CD4-positive, CD25-positive, alpha-beta regulatory T cell (primary cell): ENCODE measurements around the gene KRTAP10-2. TPM values are rescaled to one million over a fixed set of nuclear protein-coding genes. Genes with fewer than 3 reads are reported as not detected.

Experiments
- ATAC-seq, 2 donors: fragments of 150-1000 bp; cut with Tn5 transposase; one replicate each; pipeline ENCODE4 v1.10.0; 2021; ENCODE audit warnings: low read depth in 2 of 2, moderate number of reproducible peaks in 2 of 2, moderate library complexity in 1 of 2
- DNase-seq, 3 donors: peaks; one replicate each; pipeline versions ENCODE4 v3.0.0 to v3.0.0-alpha.2; 2012 to 2022; ENCODE audit warnings: mixed read lengths in 1 of 3
- H3K27ac ChIP-seq: one replicate; pipeline ENCODE4 v1.7.0; 2013; ENCODE audit warnings: mild to moderate bottlenecking, low read length; ENCODE audit not compliant: insufficient read depth, poor library complexity, severe bottlenecking
- H3K27me3 ChIP-seq: one replicate; pipeline ENCODE4 v1.7.0; 2013; ENCODE audit warnings: low read length; ENCODE audit not compliant: control insufficient read depth, insufficient read depth
- H3K36me3 ChIP-seq: one replicate; pipeline ENCODE4 v1.7.0; 2013; ENCODE audit warnings: mild to moderate bottlenecking, low read length, moderate library complexity; ENCODE audit not compliant: control insufficient read depth, insufficient read depth
- H3K4me1 ChIP-seq: 2 replicates; pipeline ENCODE4 v1.7.0; 2013; ENCODE audit warnings: mild to moderate bottlenecking, low read length; ENCODE audit not compliant: insufficient read depth, control insufficient read depth, poor library complexity, severe bottlenecking
- H3K4me3 ChIP-seq: one replicate; pipeline ENCODE4 v1.7.0; 2013; ENCODE audit warnings: low read depth, mild to moderate bottlenecking, low read length, moderate library complexity
- H3K9me3 ChIP-seq, 2 experiments: 1 replicate in 1 of 2; 2 replicates in 1 of 2; pipeline ENCODE4 v1.7.0; 2013; ENCODE audit warnings: low read length in 2 of 2, mild to moderate bottlenecking in 1 of 2, moderate library complexity in 1 of 2; ENCODE audit not compliant: control insufficient read depth in 2 of 2
- H3K27ac Mint-ChIP-seq, 3 donors: one replicate each; pipeline ENCODE4 v1.8.0; 2020 to 2022; ENCODE audit warnings: mild to moderate bottlenecking in 3 of 3, mixed read lengths in 3 of 3, moderate library complexity in 2 of 3
- H3K27me3 Mint-ChIP-seq: one replicate; pipeline ENCODE4 v1.8.0; 2022; ENCODE audit warnings: mild to moderate bottlenecking, mixed read lengths
- H3K36me3 Mint-ChIP-seq: one replicate; pipeline ENCODE4 v1.8.0; 2020; ENCODE audit warnings: mixed read lengths
- H3K4me1 Mint-ChIP-seq, 4 donors: one replicate each; pipeline ENCODE4 v1.8.0; 2020 to 2022; ENCODE audit warnings: mixed read lengths in 4 of 4, mild to moderate bottlenecking in 1 of 4
- H3K4me3 Mint-ChIP-seq, 4 donors: one replicate each; pipeline ENCODE4 v1.8.0; 2020 to 2022; ENCODE audit warnings: mild to moderate bottlenecking in 4 of 4, mixed read lengths in 4 of 4, moderate library complexity in 3 of 4
- H3K9me3 Mint-ChIP-seq, 7 donors: one replicate each; pipeline ENCODE4 v1.8.0; 2020 to 2022; ENCODE audit warnings: mixed read lengths in 7 of 7, mild to moderate bottlenecking in 3 of 7, moderate library complexity in 2 of 7
- polyA plus RNA-seq, 4 donors: library from polyadenylated mRNA; unstranded; fragments of 300-500 nt; fragmentation: Illumina TruSeq; gene quantifications; one replicate each; pipeline ENCODE4 v1.2.3, GENCODE V29; 2021
- total RNA-seq: library from RNA; stranded (reverse); gene quantifications from one replicate; pipeline ENCODE4 v1.2.3, GENCODE V29; 2022

Gene KRTAP10-2
- total and polyA plus RNA-seq, 5 donors from 2014 or later: not detected

DNA sequence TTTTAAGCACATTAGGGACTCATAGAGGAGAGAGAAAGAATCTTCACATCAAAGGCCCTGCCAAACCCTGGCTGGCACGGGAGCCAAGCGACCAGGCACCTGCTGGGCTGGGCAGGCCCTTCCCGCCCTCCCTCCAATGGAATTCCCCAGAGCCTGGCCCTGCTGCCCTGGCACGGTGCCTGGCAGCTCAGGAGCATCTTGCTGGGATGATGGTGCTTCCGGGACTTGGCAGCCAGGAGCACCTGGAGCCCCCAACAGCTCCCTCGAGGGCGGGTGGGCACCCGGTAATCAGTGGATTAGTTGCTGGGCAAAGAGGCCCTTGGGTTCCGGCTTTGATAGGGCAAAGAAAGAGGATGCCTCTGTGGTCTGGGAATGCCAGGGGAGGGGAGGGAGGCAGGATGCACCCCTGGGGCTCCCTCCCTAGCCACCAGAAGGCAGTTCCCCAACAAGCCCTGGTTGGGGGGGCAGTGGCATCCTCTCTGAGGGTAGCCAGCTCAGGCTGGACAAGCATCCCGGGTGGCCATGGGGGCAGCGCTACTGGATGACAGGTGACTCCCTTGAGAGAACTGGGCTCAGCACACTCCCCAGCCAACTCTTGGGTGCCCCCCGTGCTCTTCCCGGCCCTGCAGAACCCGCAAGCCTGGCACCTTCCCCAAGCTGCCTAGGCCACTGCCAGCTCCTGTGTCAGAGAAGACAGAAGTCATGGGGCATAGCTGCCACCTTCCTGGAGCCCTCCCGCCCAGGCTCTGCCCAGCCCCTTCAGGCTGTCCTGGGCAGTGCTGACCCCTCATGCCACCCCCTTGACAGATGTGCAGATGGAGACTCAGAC is 37.7 kb downstream of the KRTAP10-2 start:
- no peak for DNase-seq

DNA sequence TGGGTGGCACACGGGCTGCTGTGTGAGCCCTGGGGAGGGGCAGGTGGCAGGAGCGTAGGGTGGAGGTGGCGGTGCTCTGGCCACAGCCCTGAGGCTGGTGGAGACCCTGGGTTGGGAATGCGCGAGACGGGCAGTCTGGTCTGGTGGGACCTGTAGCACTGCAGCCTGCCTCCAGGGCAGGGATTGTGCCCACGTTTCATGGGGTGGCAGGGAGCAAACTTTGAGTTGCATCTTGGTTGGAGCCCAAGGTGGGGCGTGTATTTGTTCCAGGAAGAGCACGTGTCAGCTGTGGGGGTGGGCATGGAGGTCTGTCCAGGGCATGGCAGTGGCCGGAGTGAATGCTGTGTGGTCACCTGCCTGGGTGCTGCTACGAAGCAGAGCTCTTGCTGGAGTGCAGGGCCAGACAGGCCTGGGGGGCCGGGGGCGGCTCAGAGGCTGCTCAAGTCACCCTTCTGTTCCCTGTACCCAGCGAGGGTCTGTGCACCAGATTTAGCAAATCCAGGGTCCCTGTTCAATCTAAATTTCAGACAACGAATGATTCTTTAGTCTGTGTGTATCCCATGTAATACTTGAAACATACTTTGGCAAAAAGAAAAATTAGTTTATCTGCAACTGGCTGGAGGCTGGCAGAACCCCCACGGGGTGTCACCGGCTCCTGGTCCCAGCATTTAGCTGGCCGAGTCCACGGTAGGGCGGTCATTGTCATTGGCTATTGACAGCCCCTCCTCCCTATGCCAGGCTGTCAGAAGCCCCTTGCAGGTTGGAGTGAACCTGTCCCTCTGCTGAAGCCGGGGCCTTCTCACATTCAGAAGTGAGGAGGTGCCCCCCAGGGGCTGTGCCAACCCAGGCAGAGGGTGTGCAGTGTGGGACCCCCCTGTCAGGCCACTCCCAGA is 38.6 kb downstream of the KRTAP10-2 start:
- H3K4me1 ChIP-seq: peaks cover 9% of the 10 kb centered on the region
- Mint-ChIP-seq H3K4me3 (peak overlapping the region in 1 of 4 donors; percentile 52), H3K4me1 (peaks cover 0 to 6% (median 2%) of the 10 kb centered on the region in 4 donors), H3K27me3 (peaks cover 4% of the 10 kb centered on the region), H3K9me3 (peaks cover 0 to 3% (median 0%) of the 10 kb centered on the region in 7 donors), H3K27ac (no peak overlapping the region), H3K36me3 (no peaks in the 10 kb centered on the region)
- H3K27ac ChIP-seq: no peak overlapping the region
- ATAC-seq (no peak), DNase-seq (no peak)
- no peaks in the 10 kb centered on the region for H3K9me3 ChIP-seq
- no peak overlapping the region for H3K4me3 ChIP-seq
- no peaks in the 10 kb centered on the region for H3K27me3 ChIP-seq
- H3K36me3 ChIP-seq: no peaks in the 10 kb centered on the region

More for the DNA sequence above, 37.7 kb downstream of the KRTAP10-2 start:
- Mint-ChIP-seq H3K27me3 (peaks cover 8% of the 10 kb centered on the region), H3K9me3 (peaks cover 0 to 3% (median 0%) of the 10 kb centered on the region in 7 donors), H3K4me1 (peaks cover 0 to 6% (median 2%) of the 10 kb centered on the region in 4 donors), H3K36me3 (no peaks in the 10 kb centered on the region), H3K27ac (no peak overlapping the region), H3K4me3 (no peak overlapping the region)
- Histone ChIP-seq H3K27ac (no peak overlapping the region), H3K27me3 (no peaks in the 10 kb centered on the region), H3K4me1 (peaks cover 9% of the 10 kb centered on the region), H3K4me3 (no peak overlapping the region), H3K36me3 (no peaks in the 10 kb centered on the region), H3K9me3 (no peaks in the 10 kb centered on the region)
- no peak for ATAC-seq

DNA sequence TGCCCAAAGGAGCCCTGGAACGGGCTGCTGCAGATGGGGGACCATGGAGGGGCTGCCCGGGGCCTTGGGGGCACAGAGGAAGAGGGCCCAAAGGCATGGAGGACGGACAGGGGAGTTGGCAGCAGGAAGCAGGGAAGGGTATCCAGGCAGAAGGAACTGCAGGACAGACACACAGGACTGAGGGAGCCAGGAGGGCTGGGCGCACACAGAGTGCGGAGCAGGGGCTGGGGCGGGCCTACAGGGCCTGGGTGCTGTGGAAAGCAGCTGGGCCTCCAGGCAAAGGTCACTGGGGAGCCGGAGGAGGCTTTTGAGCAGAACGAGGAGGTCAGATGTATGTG is 39.4 kb downstream of the KRTAP10-2 start:
- H3K27me3 Mint-ChIP-seq: peaks cover 2% of the 10 kb centered on the region
- Histone ChIP-seq H3K27me3 (no peaks in the 10 kb centered on the region), H3K27ac (no peak overlapping the region), H3K4me3 (no peak overlapping the region), H3K4me1 (peaks cover 9% of the 10 kb centered on the region), H3K9me3 (no peaks in the 10 kb centered on the region), H3K36me3 (no peaks in the 10 kb centered on the region)
- DNase-seq (no peak), ATAC-seq (no peak)
- no peaks in the 10 kb centered on the region for H3K36me3 Mint-ChIP-seq
- no peak overlapping the region for H3K4me3 Mint-ChIP-seq
- peaks cover 0 to 3% (median 0%) of the 10 kb centered on the region in 7 donors for H3K9me3 Mint-ChIP-seq
- H3K4me1 Mint-ChIP-seq: peaks cover 0 to 3% (median 1%) of the 10 kb centered on the region in 4 donors
- no peak overlapping the region for H3K27ac Mint-ChIP-seq

DNA sequence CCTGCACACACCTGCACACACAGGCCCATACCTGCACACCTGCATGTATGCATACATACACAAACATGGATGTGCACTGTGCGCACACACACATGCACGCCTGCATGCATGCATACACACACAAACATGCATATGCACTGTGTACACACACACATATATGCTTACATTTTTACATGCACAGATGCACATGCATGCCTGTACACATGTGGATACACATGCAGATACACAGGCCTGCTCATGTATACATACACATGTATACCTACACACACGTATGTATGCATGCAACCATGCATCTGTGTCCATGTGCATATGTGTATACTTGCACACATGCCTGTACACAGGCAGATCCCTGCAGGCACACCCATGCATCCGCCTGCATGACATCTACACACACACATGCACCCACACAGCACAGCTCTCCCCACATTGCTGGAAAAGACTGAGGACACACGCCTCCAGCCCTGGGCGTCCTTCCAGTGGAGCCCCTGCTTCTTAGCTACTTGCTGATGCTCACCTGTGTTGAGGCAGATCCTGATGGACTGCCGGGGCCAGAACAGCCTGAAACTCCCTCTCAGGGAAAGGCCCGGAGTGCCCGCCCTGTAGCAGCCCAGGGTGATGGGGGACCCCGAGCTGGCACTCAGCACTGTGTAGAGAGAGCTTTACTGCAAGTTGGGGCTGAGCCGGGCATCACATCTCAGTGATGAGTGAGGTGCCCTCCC is 39.9 kb downstream of the KRTAP10-2 start:
- no peak for DNase-seq
- Mint-ChIP-seq H3K4me3 (peak overlapping the region in 2 of 4 donors; percentile 24 to 55), H3K27ac (no peak overlapping the region), H3K27me3 (no peaks in the 10 kb centered on the region), H3K36me3 (no peaks in the 10 kb centered on the region), H3K4me1 (no peaks in the 10 kb centered on the region), H3K9me3 (peaks cover 0 to 3% (median 0%) of the 10 kb centered on the region in 7 donors)
- ATAC-seq: no peak
- no peak overlapping the region for H3K27ac ChIP-seq
- no peaks in the 10 kb centered on the region for H3K9me3 ChIP-seq
- H3K4me3 ChIP-seq: no peak overlapping the region
- H3K36me3 ChIP-seq: no peaks in the 10 kb centered on the region
- H3K27me3 ChIP-seq: no peaks in the 10 kb centered on the region
- H3K4me1 ChIP-seq: peaks cover 9% of the 10 kb centered on the region

DNA sequence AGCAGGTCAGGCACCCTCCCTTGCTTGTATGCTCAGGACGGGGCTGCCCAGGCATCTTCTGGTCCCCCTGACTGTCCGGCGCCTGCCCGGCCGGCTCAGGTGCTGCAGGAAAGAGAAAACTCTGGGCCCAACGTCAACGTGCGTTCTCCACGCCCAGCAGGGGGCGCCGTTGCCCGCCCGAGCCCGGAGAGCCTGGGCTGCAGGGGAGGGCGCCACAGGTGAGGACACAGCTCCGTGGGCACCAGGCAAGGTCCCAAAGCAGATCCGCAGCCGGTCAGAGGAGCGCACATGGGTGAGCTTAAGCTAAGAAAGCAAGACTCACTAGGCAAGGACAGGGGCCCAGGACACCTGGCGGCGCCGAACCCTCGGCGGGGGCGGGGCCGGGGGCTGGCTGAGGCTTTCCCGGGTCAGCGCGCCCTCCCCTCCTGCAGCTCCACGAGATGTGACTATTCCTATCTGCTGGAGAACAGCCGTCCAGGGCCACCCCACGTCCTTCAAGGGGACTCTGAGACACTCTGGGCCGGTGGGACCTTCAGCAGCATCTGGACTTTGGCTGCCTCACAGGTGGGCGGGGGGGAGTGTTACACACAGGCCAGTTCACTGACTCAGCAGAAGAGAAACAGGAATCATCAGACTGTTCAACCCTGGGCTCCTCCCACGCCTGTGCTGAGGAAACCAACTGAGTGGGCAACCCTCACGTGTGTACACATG is 40.6 kb downstream of the KRTAP10-2 start:
- Mint-ChIP-seq H3K4me3 (peak overlapping the region in 2 of 4 donors; percentile 55 to 62), H3K27me3 (no peaks in the 10 kb centered on the region), H3K36me3 (no peaks in the 10 kb centered on the region), H3K9me3 (peaks cover 0 to 3% (median 0%) of the 10 kb centered on the region in 7 donors), H3K4me1 (no peaks in the 10 kb centered on the region), H3K27ac (no peak overlapping the region)
- H3K9me3 ChIP-seq: no peaks in the 10 kb centered on the region
- peaks cover 9% of the 10 kb centered on the region for H3K4me1 ChIP-seq
- no peaks in the 10 kb centered on the region for H3K36me3 ChIP-seq
- ATAC-seq: peak; percentile 74 to 84
- DNase-seq: peak; percentile 67 to 80 (median 70)
- H3K27me3 ChIP-seq: no peaks in the 10 kb centered on the region
- H3K4me3 ChIP-seq: peak overlapping the region; percentile 19
- H3K27ac ChIP-seq: no peak overlapping the region

DNA sequence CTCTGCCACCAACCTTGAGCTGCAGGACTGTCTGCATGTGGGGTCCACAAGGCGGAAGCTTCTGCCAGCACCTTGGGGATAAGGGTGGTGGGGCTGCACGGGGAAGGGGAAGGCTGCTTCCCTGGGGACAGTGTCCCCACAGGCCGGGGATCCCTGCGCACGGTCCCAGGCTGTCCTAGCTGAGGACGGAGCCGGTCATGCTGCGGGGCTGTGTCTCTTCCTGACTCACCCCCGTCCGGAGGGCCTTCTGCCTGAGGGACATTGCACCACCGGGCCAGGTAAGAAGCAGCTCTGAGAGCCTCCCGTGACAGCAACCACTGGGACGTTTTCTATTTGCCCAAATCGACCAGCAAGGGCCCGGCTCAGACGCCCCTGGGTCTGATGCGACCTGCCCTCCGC is 41.2 kb downstream of the KRTAP10-2 start:
- no peak overlapping the region for H3K4me3 Mint-ChIP-seq
- no peak overlapping the region for H3K27ac ChIP-seq
- no peaks in the 10 kb centered on the region for H3K27me3 Mint-ChIP-seq
- no peaks in the 10 kb centered on the region for H3K9me3 ChIP-seq
- H3K36me3 ChIP-seq: no peaks in the 10 kb centered on the region
- H3K27me3 ChIP-seq: no peaks in the 10 kb centered on the region
- no peak overlapping the region for H3K27ac Mint-ChIP-seq
- H3K36me3 Mint-ChIP-seq: no peaks in the 10 kb centered on the region
- ATAC-seq (no peak), DNase-seq (no peak)
- H3K4me3 ChIP-seq: no peak overlapping the region
- H3K4me1 ChIP-seq: peaks cover 9% of the 10 kb centered on the region
- H3K9me3 Mint-ChIP-seq: peaks cover 0 to 2% (median 0%) of the 10 kb centered on the region in 7 donors
- H3K4me1 Mint-ChIP-seq: no peaks in the 10 kb centered on the region

DNA sequence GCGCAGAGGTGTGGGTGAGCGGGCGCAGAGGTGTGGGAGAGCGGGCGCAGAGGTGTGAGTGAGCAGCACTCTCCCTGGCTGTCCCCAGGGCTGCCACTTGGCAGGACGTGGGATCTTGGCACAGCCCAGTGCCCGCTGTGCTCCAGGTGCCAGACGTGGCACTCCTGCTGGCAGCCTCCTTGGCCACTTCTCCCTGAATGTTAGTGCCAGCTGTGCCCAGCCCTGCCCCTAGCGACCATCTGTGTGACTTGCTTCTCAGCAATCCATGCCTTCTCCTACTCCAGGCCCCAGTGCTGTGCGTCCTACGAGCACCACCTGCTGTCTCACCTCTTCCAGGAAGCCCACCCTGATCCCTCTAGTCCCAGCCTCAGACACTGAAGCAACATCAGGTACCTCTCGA is 41.8 kb downstream of the KRTAP10-2 start:
- Histone ChIP-seq H3K36me3 (no peaks in the 10 kb centered on the region), H3K27me3 (no peaks in the 10 kb centered on the region), H3K4me1 (peaks cover 9% of the 10 kb centered on the region), H3K4me3 (no peak overlapping the region), H3K9me3 (no peaks in the 10 kb centered on the region), H3K27ac (no peak overlapping the region)
- Mint-ChIP-seq H3K27me3 (no peaks in the 10 kb centered on the region), H3K9me3 (peaks cover 0 to 2% (median 0%) of the 10 kb centered on the region in 7 donors), H3K4me1 (no peaks in the 10 kb centered on the region), H3K36me3 (no peaks in the 10 kb centered on the region), H3K4me3 (no peak overlapping the region), H3K27ac (no peak overlapping the region)
- ATAC-seq (no peak), DNase-seq (no peak)
